ENCODE results near the gene ZDHHC14.
"Not testable (repeated sequence)": the region's sequence is repeated elsewhere in the genome, so short reads cannot be mapped to it uniquely, and the experiment has no call there.

The ZDHHC14 gene

GRCh38 chr6:157689875-157690274, 308.9 kb downstream of the ZDHHC14 start:
- no peak for DNase-seq (ENCODE audit: low read depth in 3 of 3)

GRCh38 chr6:157690441-157691210, 309.6 kb downstream of the ZDHHC14 start:
- DNase-seq (ENCODE audit: low read depth in 3 of 3), result no peak

DNA sequence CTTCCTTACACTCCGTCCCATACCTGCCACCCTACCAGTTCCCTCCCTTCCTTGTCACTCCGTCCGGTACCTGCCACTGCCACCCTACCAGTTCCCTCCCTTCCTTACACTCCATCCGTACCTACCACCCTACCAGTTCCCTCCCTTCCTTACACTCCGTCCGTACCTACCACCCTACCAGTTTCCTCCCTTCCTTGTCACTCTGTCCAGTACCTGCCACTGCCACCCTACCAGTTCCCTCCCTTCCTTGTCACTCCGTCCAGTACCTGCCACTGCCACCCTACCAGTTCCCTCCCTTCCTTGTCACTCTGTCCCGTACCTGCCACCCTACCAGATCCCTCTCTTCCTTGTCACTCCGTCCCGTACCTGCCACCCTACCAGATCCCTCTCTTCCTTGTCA, 310.6 kb downstream of the ZDHHC14 start:
- not testable (repeated sequence) for DNase-seq (ENCODE audit: low read depth in 3 of 3)

DNA sequence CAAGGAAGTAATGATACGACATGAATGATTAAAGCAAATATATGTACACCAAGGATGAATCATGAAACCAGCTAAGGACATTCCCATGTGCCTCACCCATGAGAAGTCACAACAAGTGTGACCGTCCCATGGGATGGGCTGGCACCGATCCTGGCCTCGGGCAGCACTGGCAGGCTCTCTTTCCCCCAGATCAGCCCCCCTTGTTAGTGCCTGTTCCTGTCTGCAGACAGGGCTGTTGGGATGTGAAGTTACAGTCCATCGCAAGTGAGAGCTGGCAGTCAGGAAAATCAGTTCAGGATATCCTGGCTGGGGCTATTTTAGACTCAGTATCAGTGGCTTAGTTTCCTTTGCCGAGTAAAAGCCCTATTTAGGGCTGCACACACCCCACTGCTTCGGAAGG, 312.9 kb downstream of the ZDHHC14 start:
- no peak for DNase-seq (ENCODE audit: low read depth in 3 of 3)

GRCh38 chr6:157695301-157696040, 314.5 kb downstream of the ZDHHC14 start:
- no peak for DNase-seq (ENCODE audit: low read depth in 3 of 3)

- DNase-seq (ENCODE audit: low read depth in 3 of 3), result no peak
Measured at GRCh38 chr6:157699777-157700636, 319.0 kb downstream of the ZDHHC14 start.

DNA sequence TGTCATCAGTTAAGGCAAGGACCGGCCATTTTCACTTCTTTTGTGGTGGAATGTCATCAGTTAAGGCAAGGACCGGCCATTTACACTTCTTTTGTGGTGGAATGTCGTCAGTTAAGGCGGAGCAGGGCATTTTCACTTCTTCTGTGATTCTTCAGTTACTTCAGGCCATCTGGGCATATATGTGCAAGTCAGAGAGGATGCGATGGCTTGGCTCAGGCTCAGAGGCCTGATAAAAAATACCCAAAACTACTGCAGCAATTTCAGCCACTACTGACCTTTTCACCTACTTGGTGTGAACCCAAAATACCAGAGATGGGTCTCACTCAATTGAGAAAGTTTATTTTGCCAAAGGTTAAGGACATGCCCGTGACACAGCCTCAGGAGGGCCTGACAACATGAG, 325.4 kb downstream of the ZDHHC14 start:
- DNase-seq (ENCODE audit: low read depth in 3 of 3), result not testable (repeated sequence)

DNA sequence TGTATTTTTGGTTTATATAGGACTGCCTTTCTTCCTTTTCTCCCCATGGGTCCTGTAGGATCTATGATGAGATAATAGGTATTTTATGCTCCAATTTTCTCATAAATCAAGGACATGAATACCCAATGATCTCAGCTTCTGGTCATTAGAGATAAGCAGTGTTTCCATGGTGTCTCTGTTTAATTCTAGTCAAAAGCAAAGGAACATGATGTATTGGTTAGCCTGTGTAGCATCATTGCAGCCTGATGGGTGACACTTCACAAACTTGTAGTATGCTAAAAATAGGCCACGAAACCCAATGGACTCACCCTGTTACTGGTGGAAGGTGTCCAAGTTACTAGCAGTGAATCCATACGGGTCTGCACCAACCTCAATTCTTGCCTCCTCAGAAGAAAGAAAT, 325.9 kb downstream of the ZDHHC14 start:
- DNase-seq (ENCODE audit: low read depth in 3 of 3), result no peak

GRCh38 chr6:157707576-157707975, 326.6 kb downstream of the ZDHHC14 start:
- no peak for DNase-seq (ENCODE audit: low read depth in 3 of 3)

DNA sequence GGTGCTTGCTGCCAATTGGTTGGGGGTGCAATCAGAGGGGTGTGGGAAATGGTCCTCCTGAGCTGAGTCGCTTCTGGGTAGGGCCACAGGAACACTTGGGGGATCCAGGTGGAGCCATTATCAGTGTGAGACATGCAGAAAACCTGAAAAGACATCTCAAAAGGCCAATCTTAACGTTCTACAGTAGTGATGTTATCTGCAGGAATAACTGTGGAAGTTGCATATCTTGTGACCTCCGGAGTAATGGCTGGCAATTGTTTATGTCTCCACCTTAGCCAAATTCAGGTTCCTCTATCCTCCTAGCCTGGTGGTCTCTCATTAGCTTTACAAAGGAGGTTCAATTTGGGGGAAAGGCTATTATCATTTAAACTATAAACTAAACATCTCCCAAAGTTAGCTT, 327.2 kb downstream of the ZDHHC14 start:
- DNase-seq (ENCODE audit: low read depth in 3 of 3), result no peak

DNA sequence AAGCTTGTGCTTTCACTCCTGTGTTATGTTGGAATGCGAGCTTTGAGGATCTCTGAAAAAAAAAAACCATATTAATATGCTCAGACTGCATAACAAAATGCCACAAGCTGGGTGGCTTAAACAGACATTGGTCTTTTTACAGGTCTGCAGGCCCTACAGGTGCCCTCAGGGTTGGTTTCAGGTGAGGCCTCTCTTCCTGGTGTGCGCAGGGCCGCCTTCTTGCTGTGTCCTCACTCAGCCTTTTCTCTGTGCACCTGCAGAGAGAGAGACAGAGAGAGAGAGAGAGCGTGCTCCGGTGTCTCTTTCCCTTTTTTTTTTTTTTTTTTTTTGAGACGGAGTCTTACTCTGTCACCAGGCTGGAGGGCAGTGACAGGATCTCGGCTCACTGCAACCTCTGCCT, 327.9 kb downstream of the ZDHHC14 start:
- no peak for DNase-seq (ENCODE audit: low read depth in 3 of 3)

DNA sequence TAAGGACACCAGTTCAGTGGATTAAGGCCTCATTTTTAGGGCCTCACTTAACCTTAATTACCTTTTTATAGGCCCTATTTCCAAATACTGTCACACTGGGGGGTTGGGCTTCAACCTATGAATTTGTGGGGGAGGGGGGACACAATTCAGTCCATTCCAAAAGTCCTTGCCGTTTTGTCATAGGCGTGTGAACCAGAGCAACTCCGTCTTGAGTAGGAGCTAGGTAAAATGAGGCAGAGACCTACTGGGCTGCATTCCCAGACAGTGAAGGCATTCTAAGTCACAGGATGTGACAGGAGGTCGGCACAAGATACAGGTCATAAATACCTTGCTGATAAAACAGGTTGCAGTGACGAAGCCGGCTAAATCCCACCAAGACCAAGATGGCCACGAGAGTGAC, 328.6 kb downstream of the ZDHHC14 start:
- DNase-seq (ENCODE audit: low read depth in 3 of 3), result no peak

DNA sequence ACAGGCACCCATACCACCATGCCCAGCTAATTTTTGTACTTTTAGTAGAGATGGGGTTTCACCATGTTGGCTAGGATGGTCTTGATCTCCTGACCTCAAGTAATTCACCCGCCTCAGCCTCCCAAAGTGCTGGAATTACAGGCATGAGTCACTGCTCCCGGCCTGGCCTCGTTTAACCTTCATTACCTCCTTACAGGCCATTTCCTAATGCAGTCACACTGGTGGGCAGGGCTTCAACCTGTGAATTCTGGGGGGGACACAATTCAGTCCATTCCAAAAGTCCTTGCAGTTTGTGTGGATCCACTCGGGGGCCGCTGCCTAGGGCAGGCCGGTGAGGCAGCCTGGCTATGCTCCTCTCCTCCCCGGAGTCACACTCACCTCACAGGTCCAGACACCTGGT, 329.6 kb downstream of the ZDHHC14 start:
- no peak for DNase-seq (ENCODE audit: low read depth in 3 of 3)

- no peak for DNase-seq (ENCODE audit: low read depth in 3 of 3)
Measured at GRCh38 chr6:157711060-157711459, 330.1 kb downstream of the ZDHHC14 start.

DNA sequence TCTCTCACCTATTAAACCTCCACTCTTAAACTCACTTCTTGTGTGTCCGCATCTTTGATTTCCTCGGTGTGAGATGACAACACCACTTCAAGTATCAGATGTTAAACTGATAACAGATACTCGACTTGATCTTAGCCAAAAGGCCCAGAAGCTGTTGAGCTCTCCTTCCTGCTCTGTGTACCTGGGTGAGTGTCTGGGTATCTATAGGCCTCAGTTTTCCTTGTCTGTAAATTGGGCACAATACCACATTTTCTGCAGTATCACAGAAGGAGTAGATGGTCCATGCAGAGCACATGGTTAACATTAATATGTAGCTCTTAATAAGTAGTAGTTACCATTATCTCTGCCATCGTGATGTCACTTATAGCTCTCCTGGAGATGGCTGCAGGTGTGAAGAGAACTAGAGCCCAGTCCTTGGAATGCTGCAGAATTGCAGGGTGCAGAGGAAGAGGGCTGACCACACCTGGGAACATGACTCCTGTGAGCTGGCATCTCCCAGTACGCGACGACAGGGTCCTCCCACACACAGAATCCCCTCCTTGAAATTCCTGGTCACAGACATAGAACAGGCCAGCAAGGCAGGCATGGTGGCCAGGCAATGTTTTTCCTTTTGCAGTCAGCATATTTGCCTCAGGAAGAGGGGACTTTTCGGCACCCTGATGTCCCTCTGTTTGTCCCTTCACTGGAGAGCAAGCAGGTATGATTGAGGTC, 331.8 kb downstream of the ZDHHC14 start:
- DNase-seq (ENCODE audit: low read depth in 3 of 3), result no peak

GRCh38 chr6:157713451-157714152, 332.6 kb downstream of the ZDHHC14 start:
- DNase-seq (ENCODE audit: low read depth in 3 of 3), result no peak

- no peak for DNase-seq (ENCODE audit: low read depth in 3 of 3)
Measured at GRCh38 chr6:157714153-157714490, 333.1 kb downstream of the ZDHHC14 start.

DNA sequence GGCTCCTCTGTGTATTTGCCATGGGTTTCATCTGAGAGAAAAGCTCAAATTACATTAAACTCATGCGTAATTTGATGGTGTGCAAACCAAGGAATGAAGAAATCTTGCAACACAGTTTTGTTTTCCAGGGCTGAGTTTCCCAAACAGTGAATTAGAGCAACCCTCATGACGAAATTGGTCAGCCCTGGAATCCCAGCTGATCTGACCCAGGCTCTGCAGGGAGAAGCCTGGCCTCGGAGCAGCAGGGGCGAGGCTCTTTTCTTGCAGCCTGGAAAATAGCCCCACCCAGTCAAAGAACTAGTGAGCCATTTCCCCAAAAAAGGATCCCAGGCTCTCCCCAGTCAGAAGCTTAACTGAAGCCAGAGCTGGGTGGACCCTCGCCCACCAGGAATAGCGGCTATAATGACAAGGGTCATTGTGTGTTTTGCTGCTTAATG, 334.8 kb downstream of the ZDHHC14 start:
- no peak for DNase-seq (ENCODE audit: low read depth in 3 of 3)

- DNase-seq (ENCODE audit: low read depth in 3 of 3), result no peak
Measured at GRCh38 chr6:157716251-157716995, 335.4 kb downstream of the ZDHHC14 start.

DNA sequence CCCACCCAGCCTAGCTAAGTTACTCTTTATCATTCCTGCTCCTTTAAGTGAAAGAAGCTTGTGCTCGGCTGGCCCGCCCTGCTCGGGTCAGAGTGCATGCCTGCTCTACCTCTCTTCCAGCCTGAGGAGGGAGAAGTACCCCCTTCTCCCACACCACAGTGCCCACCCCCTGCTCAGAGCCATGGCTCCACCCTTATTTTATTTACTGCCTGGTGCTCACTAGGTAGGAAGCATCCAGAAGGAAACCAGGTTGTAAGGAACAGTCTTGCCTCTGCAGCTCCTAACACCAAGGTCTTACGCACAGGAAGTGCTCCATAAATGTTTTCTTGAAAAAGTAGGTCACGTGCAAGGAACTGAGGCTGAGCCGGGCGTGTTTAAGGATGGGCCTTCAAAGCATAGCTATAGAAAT, 336.4 kb downstream of the ZDHHC14 start:
- no peak for DNase-seq (ENCODE audit: low read depth in 3 of 3)
